Measurements from ENCODE around the gene EXOSC9.

EXOSC9 gene

DNA sequence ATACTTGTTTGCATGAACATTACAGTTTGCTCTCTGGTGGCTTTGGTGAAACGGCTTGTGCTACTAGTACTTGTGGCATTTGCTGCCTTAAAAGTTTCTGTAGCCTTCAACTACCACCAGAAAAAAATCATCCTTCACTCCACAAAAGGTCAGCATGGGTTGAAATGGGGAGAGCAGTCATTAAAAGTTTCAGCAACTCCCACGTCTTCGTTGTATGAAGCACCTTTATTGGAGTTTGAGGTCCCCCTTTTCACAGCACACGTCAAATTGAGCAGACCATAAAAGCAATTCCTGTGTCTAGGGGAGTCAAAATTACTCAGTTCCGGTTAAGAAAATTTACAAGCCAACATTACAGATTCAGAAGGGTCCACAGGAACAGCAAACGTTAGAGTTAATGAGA is 45.5 kb downstream of the EXOSC9 start:
- Histone ChIP-seq H4K20me1 (ENCODE audit: low read depth, low read length) (no peaks in the 10 kb centered on the region), H3K9me2 (replicated peaks; ENCODE audit: insufficient read depth, low read length) (no peaks in the 10 kb centered on the region), H3K4me3 (ENCODE audit: insufficient read depth, low read length, poor library complexity, severe bottlenecking) (no peak overlapping the region), H3K27me3 (ENCODE audit: low read length) (no peaks in the 10 kb centered on the region), H3K36me3 (ENCODE audit: low read length) (no peaks in the 10 kb centered on the region), H3K9me3 (ENCODE audit: insufficient read depth, low read length) (no peaks in the 10 kb centered on the region), H3K9ac (ENCODE audit: low read length) (no peak overlapping the region), H3K27ac (ENCODE audit: low read depth, low read length) (no peak overlapping the region), H3K4me2 (ENCODE audit: low read depth, low read length, poor library complexity, severe bottlenecking) (no peak overlapping the region), H3F3A (ENCODE audit: insufficient read depth) (no peaks in the 10 kb centered on the region), H3K79me2 (ENCODE audit: insufficient read depth, low read length) (no peaks in the 10 kb centered on the region), H2AFZ (ENCODE audit: low read depth, low read length, severe bottlenecking) (no peak overlapping the region)
- TF ChIP-seq EZH2phosphoT487 (conservative IDR thresholded peaks at IDR 0.05; ENCODE audit: low read length), result no peak

DNA sequence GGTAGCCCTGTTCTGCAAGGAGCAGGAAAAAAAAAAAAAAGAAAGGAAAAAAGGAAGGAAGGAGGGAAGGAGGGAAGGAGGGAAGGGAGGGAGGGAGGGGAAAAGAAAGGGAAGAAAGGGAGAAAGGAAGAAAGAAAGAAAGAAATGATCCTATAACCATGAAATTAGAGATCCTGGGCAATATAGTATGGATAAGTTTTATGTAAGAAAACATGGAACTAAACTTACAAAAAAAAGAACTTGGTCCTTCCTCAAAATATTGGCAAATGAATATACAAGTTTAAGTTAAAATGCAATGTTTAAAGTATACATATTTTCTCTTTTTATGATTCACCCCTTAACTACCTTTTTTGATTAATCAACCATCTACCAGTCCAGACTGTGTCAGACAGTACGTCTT is 50.2 kb downstream of the EXOSC9 start:
- no peaks in the 10 kb centered on the region for H3K27me3 ChIP-seq (ENCODE audit: low read length)

DNA sequence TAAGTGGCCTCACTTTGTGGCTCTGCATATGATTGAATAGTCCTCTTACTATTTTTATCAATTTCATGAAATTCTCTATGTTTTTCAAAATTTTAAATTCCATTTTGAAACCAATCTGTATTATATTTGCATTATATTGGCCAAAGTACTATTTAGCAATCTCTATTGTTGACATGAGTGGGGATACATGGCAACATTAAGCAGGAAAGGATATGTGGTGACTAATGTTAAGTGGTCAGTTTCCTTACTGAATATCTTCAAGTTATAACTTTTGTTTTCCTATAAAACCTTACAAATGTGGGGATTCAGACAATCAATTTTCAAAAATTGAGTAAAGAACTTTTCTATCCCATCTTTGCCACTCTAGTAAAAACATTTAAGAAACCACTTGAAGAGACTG is 59.0 kb downstream of the EXOSC9 start:
- Histone ChIP-seq H3K36me3 (ENCODE audit: low read length) (no peaks in the 10 kb centered on the region), H3K27me3 (ENCODE audit: low read length) (no peaks in the 10 kb centered on the region), H2AFZ (ENCODE audit: low read depth, low read length, severe bottlenecking) (no peak overlapping the region), H3K4me2 (ENCODE audit: low read depth, low read length, poor library complexity, severe bottlenecking) (no peak overlapping the region), H3K9me3 (ENCODE audit: insufficient read depth, low read length) (no peaks in the 10 kb centered on the region), H3K27ac (ENCODE audit: low read depth, low read length) (no peak overlapping the region), H4K20me1 (ENCODE audit: low read depth, low read length) (no peaks in the 10 kb centered on the region), H3K79me2 (ENCODE audit: insufficient read depth, low read length) (no peaks in the 10 kb centered on the region), H3F3A (ENCODE audit: insufficient read depth) (no peaks in the 10 kb centered on the region), H3K9ac (ENCODE audit: low read length) (no peak overlapping the region), H3K4me3 (ENCODE audit: insufficient read depth, low read length, poor library complexity, severe bottlenecking) (no peak overlapping the region), H3K9me2 (replicated peaks; ENCODE audit: insufficient read depth, low read length) (no peaks in the 10 kb centered on the region)
- TF ChIP-seq EZH2phosphoT487 (conservative IDR thresholded peaks at IDR 0.05; ENCODE audit: low read length), result no peak
- TF ChIP-seq, protein P1, sequence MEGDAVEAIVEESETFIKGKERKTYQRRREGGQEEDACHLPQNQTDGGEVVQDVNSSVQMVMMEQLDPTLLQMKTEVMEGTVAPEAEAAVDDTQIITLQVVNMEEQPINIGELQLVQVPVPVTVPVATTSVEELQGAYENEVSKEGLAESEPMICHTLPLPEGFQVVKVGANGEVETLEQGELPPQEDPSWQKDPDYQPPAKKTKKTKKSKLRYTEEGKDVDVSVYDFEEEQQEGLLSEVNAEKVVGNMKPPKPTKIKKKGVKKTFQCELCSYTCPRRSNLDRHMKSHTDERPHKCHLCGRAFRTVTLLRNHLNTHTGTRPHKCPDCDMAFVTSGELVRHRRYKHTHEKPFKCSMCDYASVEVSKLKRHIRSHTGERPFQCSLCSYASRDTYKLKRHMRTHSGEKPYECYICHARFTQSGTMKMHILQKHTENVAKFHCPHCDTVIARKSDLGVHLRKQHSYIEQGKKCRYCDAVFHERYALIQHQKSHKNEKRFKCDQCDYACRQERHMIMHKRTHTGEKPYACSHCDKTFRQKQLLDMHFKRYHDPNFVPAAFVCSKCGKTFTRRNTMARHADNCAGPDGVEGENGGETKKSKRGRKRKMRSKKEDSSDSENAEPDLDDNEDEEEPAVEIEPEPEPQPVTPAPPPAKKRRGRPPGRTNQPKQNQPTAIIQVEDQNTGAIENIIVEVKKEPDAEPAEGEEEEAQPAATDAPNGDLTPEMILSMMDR (IDR thresholded peaks at IDR 0.05; ENCODE audit: insufficient read depth, low read length, poor library complexity, severe bottlenecking), result no peak

More for the DNA sequence above, 50.2 kb downstream of the EXOSC9 start:
- Histone ChIP-seq H3K9me2 (replicated peaks; ENCODE audit: insufficient read depth, low read length) (no peaks in the 10 kb centered on the region), H3K36me3 (ENCODE audit: low read length) (no peaks in the 10 kb centered on the region), H3K9ac (ENCODE audit: low read length) (no peak overlapping the region), H2AFZ (ENCODE audit: low read depth, low read length, severe bottlenecking) (no peak overlapping the region), H3K4me2 (ENCODE audit: low read depth, low read length, poor library complexity, severe bottlenecking) (no peak overlapping the region), H4K20me1 (ENCODE audit: low read depth, low read length) (no peaks in the 10 kb centered on the region), H3K27ac (ENCODE audit: low read depth, low read length) (no peak overlapping the region), H3K4me3 (ENCODE audit: insufficient read depth, low read length, poor library complexity, severe bottlenecking) (no peak overlapping the region), H3K79me2 (ENCODE audit: insufficient read depth, low read length) (no peaks in the 10 kb centered on the region), H3K9me3 (ENCODE audit: insufficient read depth, low read length) (no peaks in the 10 kb centered on the region), H3F3A (ENCODE audit: insufficient read depth) (no peaks in the 10 kb centered on the region)
- TF ChIP-seq, protein P1 (IDR thresholded peaks at IDR 0.05; ENCODE audit: insufficient read depth, low read length, poor library complexity, severe bottlenecking), result no peak
- TF ChIP-seq EZH2phosphoT487 (conservative IDR thresholded peaks at IDR 0.05; ENCODE audit: low read length), result no peak

DNA sequence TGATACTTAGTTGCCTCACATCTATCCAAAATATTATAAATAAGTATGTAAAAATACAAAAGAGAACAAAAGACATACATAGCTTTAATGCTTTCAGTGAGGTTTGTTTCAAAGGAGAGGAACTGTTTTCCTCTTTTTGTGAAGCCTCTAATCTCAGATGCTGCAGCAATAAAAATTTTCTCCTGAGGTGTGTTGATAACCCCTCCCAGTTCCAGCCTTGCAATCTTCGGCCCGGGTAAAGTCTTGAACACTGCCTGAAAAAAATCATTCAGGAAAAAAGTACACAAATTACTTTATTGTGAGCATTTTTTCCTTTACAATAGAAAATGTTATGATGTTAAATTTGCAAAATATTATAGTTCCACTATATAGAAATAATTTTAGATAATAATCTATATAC is 60.3 kb downstream of the EXOSC9 start:
- no peaks in the 10 kb centered on the region for H3K36me3 ChIP-seq (ENCODE audit: low read length)
- H3K27ac ChIP-seq (ENCODE audit: low read depth, low read length), result no peak overlapping the region
- H2AFZ ChIP-seq (ENCODE audit: low read depth, low read length, severe bottlenecking), result no peak overlapping the region
- no peak overlapping the region for H3K4me3 ChIP-seq (ENCODE audit: insufficient read depth, low read length, poor library complexity, severe bottlenecking)
- H3K4me2 ChIP-seq (ENCODE audit: low read depth, low read length, poor library complexity, severe bottlenecking), result no peak overlapping the region
- TF ChIP-seq, protein P1 (IDR thresholded peaks at IDR 0.05; ENCODE audit: insufficient read depth, low read length, poor library complexity, severe bottlenecking), result no peak
- no peak for TF ChIP-seq EZH2phosphoT487 (conservative IDR thresholded peaks at IDR 0.05; ENCODE audit: low read length)
- H3K9me3 ChIP-seq (ENCODE audit: insufficient read depth, low read length), result no peaks in the 10 kb centered on the region
- no peak overlapping the region for H3K9ac ChIP-seq (ENCODE audit: low read length)
- no peaks in the 10 kb centered on the region for H3K27me3 ChIP-seq (ENCODE audit: low read length)
- no peaks in the 10 kb centered on the region for H4K20me1 ChIP-seq (ENCODE audit: low read depth, low read length)
- H3K9me2 ChIP-seq (replicated peaks; ENCODE audit: insufficient read depth, low read length), result no peaks in the 10 kb centered on the region
- H3K79me2 ChIP-seq (ENCODE audit: insufficient read depth, low read length), result no peaks in the 10 kb centered on the region
- H3F3A ChIP-seq (ENCODE audit: insufficient read depth), result no peaks in the 10 kb centered on the region
